KOPT-K1 (cell line): Measurements from ENCODE around the gene IL6ST.
"Not testable (repeated sequence)": the region's sequence is repeated elsewhere in the genome, so short reads cannot be mapped to it uniquely, and the experiment has no call there.

Experiments
- H3K27ac ChIP-seq: fragments of 200-600 bp; sonication (generic); 2 replicates; pipeline ENCODE4 v1.5.1; 2016; ENCODE audit warnings: antibody characterized with exemption, mild to moderate bottlenecking, low read depth, low read length; ENCODE audit not compliant: poor library complexity, severe bottlenecking
- H3K36me3 ChIP-seq: fragments of 200-600 bp; sonication (generic); 2 replicates; pipeline ENCODE4 v1.5.1; 2017; ENCODE audit warnings: antibody characterized with exemption, mild to moderate bottlenecking, low read length, moderate library complexity; ENCODE audit not compliant: insufficient read depth
- H3K9me3 ChIP-seq: fragments of 200-600 bp; sonication (generic); 2 replicates; pipeline ENCODE4 v1.5.1; 2017; ENCODE audit warnings: antibody characterized with exemption, low read length, mild to moderate bottlenecking; ENCODE audit not compliant: insufficient read depth, poor library complexity, severe bottlenecking

IL6ST gene

DNA sequence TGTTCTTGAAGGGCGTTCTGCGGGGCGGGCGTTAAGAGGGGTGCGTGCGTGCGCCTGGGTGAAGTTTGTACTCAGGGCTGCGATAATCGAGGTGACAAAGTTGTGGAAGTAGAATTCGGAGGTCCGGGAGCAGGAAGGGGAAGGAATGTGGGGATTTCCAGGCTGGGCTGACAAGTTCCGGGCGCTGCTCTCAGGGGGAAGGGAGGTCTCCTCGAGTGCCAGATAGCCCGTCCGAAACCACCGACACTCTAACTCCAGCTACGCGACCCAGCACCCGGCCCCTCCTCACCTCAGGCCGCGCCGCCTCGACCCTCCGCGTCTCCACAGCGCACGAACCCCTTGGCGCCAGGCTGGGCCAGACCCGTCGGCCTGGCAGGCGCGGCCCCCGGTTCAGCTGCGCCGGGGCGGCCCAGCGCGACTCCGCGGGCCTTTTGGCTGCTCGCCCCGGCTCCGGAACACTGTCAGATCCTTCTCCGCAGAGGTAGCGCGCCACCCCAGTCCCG is at the start of gene IL6ST:
TSS of gene IL6ST (minus strand) at position 469 of the 503 bp plus-strand sequence. CDS start 18,685 bp downstream, outside the sequence.
- peak within 1 kb of the TSS; percentile 70 for H3K27ac ChIP-seq
- H3K9me3 ChIP-seq = no peaks in the 10 kb centered on the region
- H3K36me3 ChIP-seq = no peaks in the 10 kb centered on the region

DNA sequence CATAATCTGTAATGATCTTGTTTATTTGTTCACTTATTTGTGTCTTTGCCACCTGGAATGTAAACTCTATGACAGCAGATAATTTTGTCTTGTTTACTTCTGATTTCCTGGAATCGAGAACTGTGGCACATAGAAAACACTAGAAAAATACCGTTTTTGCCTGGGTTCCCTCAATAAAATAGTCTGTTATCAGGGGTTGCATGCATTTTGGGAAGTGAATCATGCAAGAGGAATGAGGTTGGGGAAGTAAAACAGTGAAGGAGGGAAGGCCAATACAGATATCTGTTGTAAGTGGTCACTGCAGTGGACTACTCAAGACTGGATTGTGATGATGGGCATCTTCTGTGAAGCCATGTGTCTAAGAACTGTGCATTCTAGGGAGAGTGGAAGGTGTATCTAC is 45.2 kb upstream of the IL6ST start:
- H3K36me3 ChIP-seq = no peaks in the 10 kb centered on the region
- H3K27ac ChIP-seq = no peak overlapping the region
- no peaks in the 10 kb centered on the region for H3K9me3 ChIP-seq

DNA sequence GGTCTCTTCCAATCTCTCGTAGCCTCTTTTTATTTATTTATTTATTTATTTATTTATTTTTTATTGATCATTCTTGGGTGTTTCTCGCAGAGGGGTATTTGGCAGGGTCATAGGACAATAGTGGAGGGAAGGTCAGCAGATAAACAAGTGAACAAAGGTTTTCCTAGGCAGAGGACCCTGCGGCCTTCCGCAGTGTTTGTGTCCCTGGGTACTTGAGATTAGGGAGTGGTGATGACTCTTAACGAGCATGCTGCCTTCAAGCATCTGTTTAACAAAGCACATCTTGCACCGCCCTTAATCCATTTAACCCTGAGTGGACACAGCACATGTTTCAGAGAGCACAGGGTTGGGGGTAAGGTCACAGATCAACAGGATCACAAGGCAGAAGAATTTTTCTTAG is 43.4 kb upstream of the IL6ST start:
- H3K36me3 ChIP-seq, H3K9me3 ChIP-seq, H3K27ac ChIP-seq: not testable (repeated sequence)

DNA sequence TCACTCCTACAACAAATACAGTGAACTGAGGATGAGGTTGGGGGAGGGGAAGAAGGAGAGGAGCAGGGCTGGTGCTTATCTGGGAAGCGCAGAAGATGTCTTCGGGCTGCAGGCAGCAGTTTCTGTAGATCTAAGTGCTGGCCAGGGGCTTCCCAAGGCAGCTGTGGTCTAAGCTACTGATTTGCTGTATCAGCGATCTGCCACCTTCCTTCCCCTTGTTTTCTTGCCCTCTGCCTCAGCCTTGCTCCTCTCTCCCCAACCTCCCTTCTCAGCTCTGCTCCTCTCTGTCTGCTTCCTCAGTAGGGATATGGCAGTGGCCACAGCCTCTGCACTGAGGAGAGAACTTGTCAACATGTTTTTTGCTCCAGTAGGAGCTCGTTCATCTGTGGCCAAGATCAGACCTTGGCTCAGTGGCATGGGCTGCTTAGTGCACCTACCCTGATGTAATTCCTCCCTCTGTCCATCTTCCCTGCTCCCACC is 42.8 kb upstream of the IL6ST start:
- H3K9me3 ChIP-seq = no peaks in the 10 kb centered on the region
- no peak overlapping the region for H3K27ac ChIP-seq
- no peaks in the 10 kb centered on the region for H3K36me3 ChIP-seq

DNA sequence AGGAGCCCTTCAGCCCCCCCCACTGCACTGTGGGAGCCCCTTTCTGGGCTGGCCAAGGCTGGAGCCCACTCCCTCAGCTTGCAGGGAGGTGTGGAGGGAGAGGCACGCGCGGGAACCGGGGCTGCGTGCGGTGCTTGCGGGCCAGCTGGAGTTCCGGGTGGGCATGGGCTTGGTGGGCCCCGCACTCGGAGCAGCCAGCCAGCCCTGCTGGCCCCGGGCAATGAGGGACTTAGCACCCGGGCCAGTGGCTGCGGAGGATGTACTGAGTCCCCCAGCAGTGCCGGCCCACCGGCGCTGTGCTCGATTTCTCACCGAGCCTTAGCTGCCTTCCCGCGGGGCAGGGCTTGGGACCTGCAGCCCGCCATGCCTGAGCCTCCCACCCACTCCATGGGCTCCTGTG is 40.6 kb upstream of the IL6ST start:
- not testable (repeated sequence) for H3K36me3 ChIP-seq, H3K27ac ChIP-seq, H3K9me3 ChIP-seq

DNA sequence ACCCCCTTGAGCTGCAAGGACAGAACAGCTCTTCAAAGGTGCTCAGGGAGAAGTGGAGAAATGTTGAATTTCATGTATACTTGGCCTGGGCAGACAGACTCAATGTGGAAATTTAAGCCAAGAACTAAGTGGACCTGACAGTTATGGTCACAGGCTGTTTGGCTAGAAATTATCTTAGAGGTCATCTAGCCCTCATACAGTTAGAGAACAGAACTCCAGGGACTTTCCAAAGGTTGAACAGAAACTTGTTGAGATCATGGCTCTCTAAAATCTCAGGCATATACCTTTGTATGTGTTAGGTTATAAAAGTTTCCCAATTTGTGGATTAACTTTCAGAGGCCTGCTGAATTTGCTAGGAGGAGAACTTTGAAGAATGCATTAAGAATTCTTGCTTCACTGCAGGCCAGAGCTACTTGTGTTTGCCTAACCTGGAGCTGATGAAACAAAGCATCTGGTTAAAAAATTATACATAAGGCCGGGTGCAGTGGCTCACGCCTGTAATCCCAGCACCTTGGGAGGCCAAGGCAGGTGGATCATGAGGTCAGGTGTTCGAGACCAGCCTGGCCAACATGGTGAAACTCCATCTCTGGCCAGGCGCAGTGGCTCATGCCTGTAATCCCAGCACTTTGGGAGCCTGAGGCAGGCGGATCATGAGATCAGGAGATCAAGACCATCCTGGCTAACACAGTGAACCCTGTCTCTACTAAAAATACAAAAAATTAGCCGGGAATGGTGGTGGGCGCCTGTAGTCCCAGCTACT is 35.3 kb upstream of the IL6ST start:
- H3K27ac ChIP-seq, H3K9me3 ChIP-seq: not testable (repeated sequence)

DNA sequence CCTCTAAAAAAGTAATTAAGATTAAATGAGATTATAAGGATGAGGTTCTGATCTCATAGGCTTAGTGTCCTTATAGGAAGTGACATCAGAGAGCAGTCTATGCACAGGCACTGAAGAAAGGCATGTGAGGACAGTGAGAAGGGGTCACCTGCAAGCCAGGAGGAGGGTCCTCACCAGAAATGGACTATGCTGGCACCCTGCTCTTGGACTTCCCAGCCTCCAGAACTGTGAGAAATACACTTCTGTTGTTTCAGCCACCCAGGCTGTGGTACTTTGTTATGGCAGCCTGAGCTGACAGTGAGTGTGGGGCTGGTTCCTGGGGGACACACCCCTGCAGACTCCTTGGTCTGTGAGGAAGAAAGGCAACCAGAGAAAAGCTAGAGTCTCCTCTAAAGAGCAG is 34.7 kb upstream of the IL6ST start:
- Histone ChIP-seq H3K36me3 (no peaks in the 10 kb centered on the region), H3K9me3 (no peaks in the 10 kb centered on the region), H3K27ac (no peak overlapping the region)

More for the DNA sequence above, 35.3 kb upstream of the IL6ST start:
- not testable (repeated sequence) for H3K36me3 ChIP-seq

DNA sequence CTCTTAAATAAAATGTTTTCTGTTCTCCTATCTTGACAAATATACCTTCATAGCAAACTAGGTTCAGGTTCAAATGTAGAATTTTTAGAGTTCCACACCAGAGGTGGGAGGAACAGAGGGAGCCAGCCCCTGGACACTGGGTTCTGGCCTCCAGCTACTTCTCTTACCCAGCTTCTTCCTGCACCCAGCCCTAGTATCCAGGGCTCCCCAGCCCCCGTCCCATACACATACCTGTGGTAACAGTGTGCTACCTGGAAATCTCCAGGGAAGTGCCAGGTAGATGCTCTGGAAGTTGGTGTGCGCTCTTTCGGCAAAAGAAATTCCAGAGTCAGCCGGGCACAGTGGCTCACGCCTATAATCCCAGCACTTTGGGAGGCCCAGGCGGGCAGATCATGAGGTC is 33.9 kb upstream of the IL6ST start:
- no peaks in the 10 kb centered on the region for H3K36me3 ChIP-seq
- H3K27ac ChIP-seq = no peak overlapping the region
- H3K9me3 ChIP-seq = no peaks in the 10 kb centered on the region

DNA sequence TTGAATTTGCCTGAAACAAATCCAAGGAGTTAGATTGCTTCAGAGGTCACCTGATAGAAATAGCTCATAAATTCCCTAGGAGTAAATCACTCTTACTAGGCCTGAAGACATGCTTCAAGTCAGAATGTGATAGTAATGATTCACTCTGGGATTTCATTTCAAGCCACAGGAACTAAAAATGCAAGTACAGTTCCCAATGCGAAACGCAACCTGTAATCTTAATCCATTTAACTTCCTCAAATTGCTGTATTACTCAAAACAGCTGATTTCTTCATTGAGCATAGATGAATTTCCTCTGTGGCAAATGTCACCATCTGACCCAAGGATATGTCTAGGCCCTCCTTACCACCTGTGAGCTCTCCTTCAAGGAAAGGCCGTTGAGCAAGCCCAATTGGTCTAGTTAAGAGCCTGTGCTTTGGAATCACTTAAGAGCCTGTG is 32.1 kb upstream of the IL6ST start:
- Histone ChIP-seq H3K36me3 (no peaks in the 10 kb centered on the region), H3K9me3 (no peaks in the 10 kb centered on the region), H3K27ac (no peak overlapping the region)

DNA sequence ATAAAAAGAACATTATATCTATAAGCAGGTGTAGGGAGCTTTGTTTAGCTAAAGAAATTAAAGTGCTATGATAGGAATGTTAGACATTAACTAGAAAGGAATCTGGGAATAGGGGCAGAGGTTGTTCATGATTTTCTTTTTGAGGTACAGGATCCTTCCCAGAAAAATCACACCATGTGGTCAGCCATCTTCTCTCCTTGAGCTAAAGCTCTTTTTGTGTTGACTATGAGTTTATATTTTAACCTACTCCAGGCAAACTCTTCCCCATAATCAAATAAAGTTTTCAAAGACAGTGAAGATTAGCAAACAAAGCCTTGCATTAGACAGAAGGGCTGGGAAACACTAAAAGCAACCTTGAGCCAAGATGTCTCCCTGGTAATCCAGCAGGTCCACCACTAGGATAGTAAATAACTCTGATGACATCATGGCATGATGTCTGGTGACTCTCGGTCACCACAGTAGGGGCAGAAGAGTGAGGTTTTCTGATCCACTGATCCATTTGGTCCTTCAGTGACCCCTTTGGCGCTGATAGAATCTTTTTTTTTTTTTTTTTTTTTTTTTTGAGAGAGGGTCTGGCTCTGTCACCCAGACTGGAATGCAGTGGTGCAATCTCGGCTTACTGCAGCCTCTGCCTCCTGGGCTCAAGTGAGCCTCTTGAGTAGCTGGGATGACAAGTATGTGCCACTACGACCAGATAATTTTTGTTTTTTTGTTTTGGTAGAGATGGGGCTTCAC is 30.6 kb upstream of the IL6ST start:
- Histone ChIP-seq H3K9me3 (no peaks in the 10 kb centered on the region), H3K36me3 (no peaks in the 10 kb centered on the region), H3K27ac (no peak overlapping the region)

DNA sequence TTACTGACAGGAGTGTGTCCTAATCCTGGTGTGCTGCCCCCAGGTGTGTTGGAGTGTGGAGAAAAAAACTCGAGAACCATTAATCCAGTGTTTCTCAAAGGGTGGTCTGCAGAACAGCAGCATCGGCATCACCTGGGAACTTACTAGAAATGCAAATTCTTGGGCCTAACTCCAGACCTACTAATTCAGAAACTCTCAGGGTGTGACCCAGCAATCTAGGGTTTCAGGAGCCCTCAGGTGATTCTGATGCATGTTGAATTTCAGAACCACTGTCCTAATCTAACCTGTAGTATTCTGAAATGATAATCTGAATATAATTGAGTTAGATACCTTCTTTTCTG is 30.0 kb upstream of the IL6ST start:
- Histone ChIP-seq H3K36me3 (no peaks in the 10 kb centered on the region), H3K9me3 (no peaks in the 10 kb centered on the region), H3K27ac (no peak overlapping the region)

DNA sequence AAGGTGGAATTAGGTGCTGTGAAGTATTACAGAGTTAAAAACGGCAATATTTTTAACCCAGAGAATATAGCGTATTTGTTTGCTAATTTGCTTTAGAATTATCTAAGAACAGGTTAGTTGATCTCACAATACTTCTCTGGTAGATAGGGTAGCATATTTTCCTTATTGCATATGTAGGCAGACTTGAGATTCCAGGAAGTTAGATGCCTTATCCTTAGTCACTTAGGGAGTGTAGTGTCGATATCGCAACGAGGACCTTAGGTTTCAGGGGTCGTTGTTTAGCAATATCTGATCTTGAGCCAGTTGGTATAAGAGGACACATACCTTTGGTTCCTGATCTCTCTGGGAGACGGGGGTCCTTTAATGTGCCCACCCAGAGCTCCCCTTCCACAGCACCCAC is 28.5 kb upstream of the IL6ST start:
- Histone ChIP-seq H3K9me3 (no peaks in the 10 kb centered on the region), H3K27ac (no peak overlapping the region), H3K36me3 (no peaks in the 10 kb centered on the region)

DNA sequence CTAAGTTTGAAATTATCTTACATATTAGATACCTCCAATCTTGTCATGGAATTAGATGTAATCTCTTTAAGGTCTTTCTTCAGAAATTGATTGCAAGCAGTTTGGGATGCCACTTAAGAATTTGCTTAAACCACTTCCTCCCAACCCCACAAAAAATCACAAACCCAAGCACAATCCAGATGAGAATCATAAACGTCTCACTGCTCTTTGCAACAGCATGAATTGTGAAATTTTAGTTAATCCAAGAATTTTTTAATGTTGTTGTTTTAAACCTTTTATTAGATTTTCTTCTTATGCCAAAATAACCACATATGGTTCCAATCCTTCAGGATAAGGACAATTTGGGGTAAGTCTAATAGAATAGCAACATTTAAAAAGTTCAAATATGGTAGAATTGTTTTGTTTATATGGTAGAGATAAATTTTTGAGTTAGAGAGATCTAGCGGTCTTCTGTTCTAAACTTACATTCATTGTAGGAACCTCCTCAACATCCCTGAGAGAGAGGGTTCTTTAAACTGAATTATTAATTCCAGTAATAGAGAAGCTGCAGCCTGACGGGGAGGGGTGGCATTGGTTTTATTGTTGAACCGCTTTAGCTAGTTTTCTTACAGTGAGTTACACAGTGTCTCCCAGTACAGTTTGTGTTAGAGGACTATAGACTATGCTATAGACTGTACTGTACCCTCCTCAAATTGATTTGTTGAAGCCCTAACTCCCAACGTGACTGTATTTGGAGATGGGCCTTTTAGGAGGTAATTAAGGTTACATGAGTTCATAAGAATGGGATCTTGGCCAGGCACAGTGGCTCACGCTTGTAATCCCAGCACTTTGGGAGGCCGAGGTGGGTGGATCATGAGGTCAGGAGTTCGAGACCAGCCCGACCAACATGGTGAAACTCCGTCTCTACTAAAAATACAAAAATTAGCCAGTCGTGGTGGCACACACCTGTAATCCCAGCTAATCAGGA is 24.8 kb upstream of the IL6ST start:
- Histone ChIP-seq H3K36me3 (no peaks in the 10 kb centered on the region), H3K27ac (no peak overlapping the region), H3K9me3 (peaks cover 7% of the 10 kb centered on the region)

DNA sequence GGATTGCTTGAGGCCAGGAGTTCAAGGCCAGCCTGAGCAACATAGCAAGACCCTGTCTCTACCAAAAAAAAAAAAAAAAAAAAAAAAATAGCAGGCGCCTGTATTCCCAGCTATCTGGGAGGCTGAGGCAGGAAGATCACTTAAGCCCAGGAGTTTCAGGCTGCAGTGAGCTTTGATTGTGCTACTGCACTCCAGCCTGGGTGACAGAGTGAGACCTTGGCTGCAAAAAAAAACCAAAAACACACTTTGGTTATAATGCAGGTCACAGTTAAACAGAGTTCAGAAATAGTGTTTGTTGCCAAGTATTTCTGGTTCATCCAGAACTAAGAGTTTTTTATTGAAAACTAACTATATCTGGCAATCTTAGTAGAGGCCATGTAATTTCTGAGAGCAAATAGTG is 24.1 kb upstream of the IL6ST start:
- Histone ChIP-seq H3K27ac (no peak overlapping the region), H3K36me3 (no peaks in the 10 kb centered on the region), H3K9me3 (peaks cover 7% of the 10 kb centered on the region)

DNA sequence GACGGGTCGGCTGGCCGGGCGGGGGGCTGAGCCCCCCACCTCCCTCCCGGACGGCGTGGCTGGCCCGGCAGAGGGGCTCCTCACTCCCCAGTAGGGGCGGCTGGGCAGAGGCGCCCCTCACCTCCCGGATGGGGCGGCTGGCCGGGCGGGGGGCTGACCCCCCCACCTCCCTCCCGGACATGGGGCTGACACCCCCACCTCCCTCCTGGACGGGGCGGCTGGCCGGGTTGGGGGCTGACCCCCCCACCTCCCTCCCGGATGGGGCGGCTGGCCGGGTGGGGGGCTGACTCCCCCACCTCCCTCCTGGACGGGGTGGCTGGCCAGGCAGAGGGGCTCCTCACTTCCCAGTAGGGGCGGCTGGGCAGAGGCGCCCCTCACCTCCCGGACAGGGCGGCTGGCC is 19.9 kb upstream of the IL6ST start:
- not testable (repeated sequence) for H3K36me3 ChIP-seq, H3K9me3 ChIP-seq, H3K27ac ChIP-seq
